Stimulated activated CD4-positive, alpha-beta T cell treated with anti-CD3 and anti-CD28 coated beads, TNF-alpha, amount 100 ng/mL, for 1 hour (primary cell): ENCODE results near the gene ZFAND4.
"Not testable (repeated sequence)": the region's sequence is repeated elsewhere in the genome, so short reads cannot be mapped to it uniquely, and the experiment has no call there.

Experiments used
- DNase-seq, 3 donors: peaks; one replicate each; pipeline ENCODE4 v3.0.0-alpha.2; 2020; ENCODE audit warnings: low read depth in 3 of 3, low spot score in 1 of 3

ZFAND4 gene

GRCh38 chr10:45644527-45644926 is 28.0 kb downstream of the ZFAND4 start:
- DNase-seq = no peak

DNA sequence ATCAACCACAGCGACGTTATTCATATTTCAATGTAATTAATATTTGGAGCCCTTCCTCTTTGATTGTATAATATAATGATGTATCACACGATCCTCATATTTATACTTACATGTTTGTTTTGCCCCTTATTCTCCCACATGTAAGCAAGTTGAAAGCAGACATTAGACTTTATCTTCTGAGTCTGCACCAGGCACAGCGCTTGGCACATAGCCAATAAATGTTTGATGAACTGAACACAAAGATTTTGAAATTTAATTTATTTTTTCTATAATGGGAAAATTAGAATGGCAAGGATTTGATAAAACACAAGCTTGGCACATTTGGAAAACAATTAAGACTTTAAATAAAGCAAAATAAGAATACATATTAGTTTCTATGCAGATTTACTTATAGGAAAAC is 31.6 kb downstream of the ZFAND4 start:
- DNase-seq = no peak

GRCh38 chr10:45640049-45640448 is 32.5 kb downstream of the ZFAND4 start:
- DNase-seq = no peak

DNA sequence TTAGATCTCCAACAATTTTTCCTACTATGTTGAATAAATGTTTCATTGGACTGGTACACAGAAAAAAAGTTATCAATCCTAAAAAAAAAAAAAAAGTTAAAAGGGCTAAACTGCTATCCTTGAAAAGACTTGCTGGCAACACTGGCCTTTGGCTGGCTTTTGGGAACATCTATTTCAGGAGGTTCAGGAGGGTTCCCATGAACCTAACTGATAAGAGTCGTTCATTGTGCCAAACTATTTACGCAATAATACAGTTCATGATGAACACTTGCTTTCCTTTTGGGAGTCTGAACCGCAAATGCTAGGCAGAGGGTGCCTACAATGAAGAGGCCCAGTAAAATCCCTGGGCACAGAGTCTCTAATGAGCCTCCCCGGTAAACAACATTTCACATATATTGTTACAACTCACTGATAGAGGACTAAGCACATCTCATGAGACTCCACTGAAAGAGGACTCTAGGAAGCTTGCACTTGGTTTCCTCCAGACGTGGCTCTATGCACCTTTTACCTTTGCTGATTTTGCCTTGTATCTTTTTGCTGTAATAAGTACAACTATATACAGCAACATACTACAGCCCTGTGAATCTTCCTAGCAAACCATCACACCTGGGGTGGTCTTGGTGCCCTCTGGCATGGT is 45.0 kb downstream of the ZFAND4 start:
- no peak for DNase-seq

GRCh38 chr10:45625879-45626278 is 46.7 kb downstream of the ZFAND4 start:
- no peak for DNase-seq

GRCh38 chr10:45624724-45625123 is 47.8 kb downstream of the ZFAND4 start:
- DNase-seq = no peak

DNA sequence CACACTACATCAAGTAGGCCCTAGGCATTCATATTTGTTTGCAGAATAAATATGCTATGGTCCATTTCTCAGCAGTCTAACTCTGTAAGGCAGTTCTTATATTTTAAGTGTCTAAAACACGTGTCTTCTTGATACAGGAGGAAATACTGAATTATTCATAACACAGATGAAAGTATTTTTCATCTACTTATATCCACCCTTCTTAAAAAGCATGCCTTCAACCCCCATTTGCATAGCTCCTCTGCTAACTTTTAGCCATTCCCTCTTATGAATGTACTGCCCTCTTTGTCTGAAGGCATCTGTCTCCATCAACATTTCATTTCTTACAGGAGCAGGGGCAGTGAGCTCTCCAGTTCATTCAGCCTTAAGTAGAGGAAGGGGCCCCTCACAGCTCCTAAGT is 57.7 kb downstream of the ZFAND4 start:
- no peak for DNase-seq

GRCh38 chr10:45612741-45613140 is 59.8 kb downstream of the ZFAND4 start:
- no peak for DNase-seq

- no peak for DNase-seq
Measured at GRCh38 chr10:45608052-45608451, 64.5 kb downstream of the ZFAND4 start.

DNA sequence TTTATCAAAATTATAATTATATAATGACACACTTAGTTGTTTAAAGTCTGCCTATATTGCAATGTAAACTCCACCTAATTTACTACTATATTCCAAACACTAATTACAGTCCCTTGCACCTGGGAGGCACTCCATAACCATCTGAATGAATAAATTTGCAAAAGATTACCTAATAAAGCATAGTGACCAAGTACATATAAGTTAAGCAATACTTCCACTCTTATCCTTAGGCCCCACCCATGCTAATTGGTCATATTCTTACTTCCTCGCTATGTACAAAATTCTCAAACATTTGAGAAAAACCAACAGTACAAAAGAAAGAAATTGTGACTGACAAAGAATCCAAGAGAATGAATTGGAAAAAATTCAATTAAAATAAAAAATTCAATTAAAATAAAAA is 65.3 kb downstream of the ZFAND4 start:
- no peak for DNase-seq

DNA sequence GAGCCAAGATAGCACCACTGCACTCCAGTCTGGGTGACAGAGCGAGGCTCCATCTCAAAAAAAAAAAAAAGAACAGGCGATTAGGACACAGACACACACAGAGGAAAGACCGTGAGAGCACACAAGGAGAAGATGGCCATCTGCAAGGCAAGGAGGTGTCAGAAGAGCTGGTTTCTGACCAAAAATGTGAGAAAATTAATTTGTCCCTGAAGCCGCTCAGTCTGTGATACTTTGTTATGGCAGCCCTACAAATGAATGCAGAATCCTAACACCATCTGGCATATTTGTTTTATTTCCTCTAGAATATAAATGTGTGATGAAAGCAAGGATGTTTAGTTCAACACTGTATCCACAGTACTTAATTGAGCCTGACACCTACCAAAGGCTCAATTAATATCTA is 69.7 kb downstream of the ZFAND4 start:
- no peak for DNase-seq

DNA sequence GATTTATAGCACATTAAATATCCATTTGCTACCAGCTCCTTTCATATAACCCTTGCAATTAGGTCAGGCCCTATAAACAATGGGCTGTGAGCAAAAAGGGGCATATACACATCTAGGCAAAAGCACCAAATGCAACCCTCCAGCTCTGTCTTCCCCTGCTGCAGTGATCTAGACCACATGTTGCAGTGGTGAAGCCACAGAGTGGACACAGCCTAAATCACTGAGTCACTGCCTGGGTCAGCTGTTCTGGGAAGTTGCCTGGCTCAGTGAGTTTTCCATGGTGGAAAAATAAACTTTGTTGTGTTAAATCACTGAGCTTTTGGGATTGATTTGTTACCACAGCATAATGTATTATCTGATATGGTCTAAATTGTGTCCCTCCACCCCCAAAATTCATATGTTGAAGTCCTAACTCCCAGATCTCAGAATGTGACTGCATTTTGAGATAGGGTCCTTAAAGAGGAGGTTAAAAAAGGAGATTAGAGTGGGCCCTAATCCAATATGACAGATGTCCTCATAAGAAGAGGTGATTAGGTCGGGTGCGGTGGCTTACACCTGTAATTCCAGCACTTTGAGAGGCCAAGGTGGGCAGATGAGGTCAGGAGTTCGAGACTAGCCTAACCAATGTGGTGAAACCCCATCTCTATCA is 70.4 kb downstream of the ZFAND4 start:
- DNase-seq = no peak

- DNase-seq = not testable (repeated sequence)
Measured at GRCh38 chr10:45601254-45601930, 71.2 kb downstream of the ZFAND4 start.

DNA sequence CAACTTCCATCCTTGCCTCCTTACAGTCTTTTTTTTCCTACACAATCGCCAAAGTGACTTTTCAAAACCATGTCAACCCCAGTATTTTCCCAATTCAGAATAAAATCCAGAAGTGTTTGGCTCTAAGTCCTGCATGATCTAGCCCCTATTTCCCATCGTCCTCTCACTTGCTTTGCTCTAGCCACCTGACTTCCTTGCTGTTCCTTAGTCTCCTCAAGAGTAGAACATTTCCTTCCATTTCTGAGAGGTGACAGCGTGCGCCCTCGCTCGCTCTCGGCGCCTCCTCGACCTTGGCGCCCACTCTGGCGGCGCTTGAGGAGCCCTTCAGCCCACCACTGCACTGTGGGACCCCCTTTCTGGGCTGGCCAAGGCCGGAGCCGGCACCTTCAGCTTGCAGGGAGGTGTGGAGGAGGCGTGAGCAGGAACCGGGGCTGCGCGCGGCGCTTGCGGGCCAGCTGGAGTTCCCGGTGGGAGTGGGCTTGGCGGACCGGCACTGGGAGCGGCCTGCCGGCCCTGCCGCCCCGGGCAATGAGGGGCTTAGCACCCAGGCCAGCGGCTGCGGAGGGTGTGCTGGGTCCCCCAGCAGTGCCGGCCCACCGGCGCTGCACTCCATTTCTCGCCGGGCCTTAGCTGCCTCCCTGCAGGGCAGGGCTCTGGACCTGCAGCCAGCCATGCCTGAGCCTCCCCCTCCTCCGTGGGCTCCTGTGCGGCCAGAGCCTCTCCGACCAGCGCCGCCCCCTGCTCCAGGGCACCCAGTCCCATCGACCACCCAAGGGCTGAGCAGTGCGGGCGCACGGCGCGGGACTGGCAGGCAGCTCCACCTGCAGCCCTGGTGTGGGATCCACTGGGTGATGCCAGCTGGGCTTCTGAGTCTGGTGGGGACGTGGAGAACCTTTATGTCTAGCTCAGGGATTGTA is 72.0 kb downstream of the ZFAND4 start:
- DNase-seq = not testable (repeated sequence)

DNA sequence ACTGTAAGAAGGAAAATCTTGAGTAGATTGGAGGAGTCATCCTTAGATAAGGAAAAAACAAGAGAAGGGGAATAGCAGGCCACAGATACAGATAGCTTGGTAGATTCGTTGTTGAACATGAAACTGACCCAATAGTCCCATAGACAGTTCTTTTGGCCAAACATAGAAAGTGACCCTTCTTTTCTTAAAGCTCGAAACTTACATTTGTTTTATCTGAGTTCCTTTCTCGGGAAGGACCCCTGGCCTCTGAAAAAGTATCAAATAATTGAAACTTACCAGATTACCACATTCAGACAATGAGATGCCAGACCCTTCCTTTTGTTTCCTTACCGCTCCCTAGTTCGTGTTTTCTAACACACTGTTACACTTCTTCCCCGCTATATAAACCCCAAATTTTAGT is 72.9 kb downstream of the ZFAND4 start:
- DNase-seq = no peak

DNA sequence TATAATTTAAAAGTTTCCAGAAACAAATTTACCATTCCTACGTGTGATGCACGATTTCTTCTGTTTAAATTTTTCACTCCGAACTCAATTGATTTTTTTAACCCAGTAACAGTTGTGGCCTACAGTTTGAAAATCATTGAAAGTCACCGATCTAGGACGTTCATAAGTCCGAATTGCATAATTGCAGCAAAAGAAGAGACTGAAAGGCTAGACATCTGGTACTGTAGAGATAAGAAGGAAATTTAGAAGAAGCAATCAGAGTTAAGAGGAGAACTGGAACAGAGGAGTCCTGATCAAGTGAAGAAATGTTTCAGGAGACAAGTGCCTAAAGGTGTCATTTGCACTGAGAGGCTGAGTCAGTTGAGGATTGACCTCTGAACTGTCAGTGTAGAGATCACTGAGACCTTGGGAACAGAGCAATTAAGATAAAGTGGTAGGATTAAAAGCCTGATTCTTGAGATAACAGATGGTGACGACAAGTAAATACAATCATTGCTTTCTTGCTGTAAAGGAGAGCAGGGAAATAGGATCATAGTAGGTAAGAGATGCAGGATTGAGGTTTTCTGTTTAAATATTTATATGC is 73.5 kb downstream of the ZFAND4 start:
- DNase-seq = no peak

DNA sequence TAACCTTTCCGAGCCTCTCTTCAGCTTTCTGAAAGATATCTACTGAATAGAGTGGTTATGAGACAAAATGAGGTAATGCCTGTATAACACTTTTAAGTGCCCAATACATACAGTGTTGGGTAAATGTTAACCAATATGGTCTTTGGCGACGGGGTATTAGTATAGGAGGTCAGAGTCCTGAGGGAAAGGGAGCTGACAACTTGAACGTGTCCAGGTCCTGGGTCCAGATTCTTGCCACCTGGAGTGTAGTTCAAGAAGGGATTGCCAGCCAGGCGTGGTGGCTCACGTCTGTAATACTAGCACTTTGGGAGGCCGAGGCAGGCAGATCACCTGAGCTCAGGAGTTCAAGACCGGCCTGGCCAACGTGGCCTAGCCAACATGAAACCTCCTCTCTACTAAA is 76.0 kb downstream of the ZFAND4 start:
- no peak for DNase-seq

DNA sequence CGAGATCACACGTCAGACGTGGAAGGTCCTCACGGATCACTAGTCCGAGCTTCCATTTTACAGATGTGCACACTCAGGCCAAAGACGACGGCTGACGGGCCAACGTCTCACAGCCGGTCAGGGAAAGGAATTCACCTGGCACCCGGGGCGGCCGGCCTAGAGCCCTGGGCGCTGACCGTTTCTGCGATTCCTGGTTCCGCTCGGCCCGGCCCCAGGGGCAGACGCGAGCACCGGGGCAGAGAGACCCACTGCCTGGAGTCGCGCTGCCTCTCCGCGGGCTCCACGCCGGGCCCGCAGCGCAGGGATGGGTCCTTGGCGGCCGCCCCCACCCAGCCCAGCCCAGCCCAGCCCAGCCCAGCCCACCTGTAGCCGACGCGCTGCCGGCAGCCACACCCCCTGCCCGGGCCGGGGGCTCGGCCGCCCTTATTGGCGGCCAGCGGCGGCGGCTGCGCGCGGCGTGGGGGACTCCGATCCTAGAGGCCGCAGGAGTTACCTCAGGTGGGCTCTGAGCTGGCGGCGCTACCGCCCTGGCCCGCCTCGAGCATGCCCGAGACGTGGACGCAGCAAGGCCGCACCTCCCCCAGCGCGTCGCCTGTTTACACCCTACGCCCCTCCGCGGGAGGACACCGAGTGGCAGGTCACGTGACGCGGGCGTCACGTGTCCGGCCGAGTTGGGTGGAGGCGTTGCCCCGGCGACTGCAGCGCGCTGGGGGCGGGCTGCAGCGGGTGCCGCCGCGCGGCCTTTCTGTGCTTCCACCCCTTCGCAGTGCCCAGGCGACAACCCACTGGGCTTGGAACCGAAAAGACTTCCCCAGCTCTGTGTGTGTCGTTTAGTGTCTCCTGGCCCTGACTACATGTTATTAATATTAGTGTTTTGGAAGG is 78.1 kb downstream of the ZFAND4 start:
- peak; percentile 68 to 83 (median 73) for DNase-seq

DNA sequence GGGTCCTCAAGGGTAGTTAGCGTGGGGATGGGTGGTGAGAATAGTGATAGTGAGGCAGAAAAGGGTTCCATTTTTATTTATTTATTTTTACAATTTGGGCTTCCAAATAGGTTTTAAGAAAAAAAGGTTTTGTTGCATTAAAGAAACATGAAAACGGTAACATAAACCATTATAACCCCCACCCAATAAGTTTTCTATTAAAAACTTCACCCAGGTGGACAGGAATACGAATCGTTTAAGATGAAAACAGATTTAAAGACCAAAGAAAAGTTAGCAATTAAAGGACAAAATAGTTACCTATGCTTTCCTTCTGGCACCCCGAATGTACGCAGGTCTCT is 78.7 kb downstream of the ZFAND4 start:
- DNase-seq = no peak

GRCh38 chr10:45592926-45593325 is 79.6 kb downstream of the ZFAND4 start:
- no peak for DNase-seq
